Inflammatory macrophage (primary cell): ENCODE data around the gene KCNMB4.

ENCODE experiments used
- DNase-seq, 2 donors: peaks; one replicate each; pipeline ENCODE4 v3.0.0-alpha.2; 2020 to 2022

Gene KCNMB4

DNA sequence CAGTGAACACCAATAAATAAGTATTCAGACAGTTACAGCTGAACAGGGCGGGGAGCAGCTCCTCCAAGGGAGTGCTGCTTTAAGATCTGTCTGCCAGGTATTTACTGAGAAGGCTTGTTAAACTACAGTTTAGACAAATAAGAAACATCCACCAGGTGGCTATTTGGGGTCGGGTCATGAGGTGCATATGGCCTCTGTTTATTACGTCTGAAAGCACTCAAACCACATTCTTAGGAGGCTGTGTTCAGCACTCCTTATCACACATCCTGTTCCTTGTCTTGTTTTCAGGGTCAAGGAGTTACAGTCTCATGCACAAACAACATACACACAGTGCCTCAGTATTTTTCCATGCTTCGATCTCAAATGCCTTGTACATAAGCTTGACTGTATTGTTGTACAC, 78.8 kb downstream of the KCNMB4 start:
- DNase-seq = no peak

DNA sequence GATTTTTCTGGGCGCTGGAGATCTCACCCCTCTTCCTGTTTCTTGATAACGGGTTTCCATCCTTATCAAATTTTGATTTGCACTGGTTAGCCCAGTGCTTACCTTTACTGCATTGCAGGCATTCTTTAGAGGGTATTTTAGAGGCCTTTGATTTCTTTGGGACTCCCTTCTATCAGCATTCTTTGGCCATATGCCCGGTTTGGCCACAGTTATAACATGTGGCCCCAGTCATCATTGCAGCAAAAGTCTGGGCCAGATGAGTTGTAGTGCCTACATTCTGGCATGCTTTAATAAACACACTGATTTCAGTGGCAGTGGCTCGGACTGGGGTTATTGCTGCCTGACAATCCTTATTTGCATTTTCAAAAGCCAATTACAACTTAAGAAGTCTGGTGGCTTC, 82.3 kb downstream of the KCNMB4 start:
- no peak for DNase-seq

DNA sequence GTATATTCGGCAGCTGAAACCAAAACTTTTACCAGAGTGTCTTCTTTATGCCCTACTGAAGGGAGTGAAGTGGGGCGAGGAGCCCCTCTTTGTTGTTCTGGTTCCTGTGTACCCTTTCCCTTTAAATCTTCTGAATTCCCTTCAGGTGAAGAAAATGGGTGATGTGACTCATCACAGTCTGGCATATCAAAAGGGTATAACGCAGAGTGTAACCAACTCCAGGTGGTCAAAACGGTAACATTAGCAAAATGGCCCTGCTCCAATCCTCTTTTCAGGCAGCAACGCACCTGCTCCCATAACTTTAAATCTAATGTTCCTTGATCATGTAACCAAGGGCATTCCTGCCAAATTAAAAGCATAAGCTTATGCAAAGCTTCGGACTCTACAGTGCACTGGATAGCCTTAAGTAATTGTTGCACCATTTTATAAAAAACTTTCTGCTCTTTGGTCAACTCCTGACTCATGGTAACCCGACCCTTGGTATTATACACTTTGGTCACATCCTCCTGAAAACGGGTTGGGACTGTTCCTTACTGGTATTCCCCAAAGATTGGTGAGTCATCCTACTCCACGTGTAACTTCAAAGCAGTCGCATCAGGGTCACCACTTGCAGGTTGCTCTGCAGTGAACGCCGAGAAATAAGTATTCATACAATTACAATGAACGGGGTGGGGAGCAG, 83.1 kb downstream of the KCNMB4 start:
- no peak for DNase-seq

DNA sequence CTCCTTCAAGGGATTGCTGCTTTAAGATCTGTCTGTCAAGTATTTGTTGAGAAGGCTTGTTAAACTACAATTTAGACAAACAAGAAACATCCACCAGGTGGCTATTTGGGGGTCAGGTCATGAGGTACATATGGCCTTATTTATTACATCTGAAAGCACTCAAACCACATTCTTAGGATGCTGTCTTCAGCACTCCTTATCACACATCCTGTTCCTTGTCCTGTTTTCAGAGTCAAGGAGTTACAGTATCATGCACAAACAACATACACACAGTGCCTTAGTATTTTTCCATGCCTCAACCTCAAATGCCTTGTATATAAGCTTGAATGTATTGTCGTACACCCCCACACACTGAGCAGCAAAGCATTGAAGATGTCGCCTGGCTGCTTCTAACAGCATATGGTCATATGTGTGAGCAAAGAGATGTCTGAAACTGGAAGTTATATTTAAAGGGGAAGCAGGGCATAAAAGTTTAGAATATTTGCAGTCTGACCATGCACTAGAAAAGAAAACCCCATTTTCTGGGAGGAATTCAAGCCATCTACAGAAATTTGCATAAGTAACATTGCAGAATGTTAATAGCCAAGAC, 83.8 kb downstream of the KCNMB4 start:
- no peak for DNase-seq

DNA sequence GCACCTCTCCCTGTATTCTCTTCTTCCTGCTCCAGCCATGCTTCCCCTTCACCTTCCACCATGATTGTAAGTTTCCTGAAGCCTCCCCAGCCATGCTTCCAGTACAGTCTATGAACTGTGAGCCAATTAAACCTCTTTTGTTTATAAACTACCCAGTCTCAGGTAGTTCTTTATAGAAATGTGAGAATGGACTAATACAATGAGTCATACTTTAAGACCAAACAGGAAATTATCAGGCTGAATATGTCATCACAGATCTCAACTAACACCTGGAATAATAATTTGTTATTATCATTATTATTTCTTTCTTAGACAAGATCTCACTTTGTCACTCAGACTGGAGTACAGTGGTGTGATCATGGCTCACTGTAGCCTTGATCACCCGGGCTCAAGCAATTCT, 85.4 kb downstream of the KCNMB4 start:
- no peak for DNase-seq

DNA sequence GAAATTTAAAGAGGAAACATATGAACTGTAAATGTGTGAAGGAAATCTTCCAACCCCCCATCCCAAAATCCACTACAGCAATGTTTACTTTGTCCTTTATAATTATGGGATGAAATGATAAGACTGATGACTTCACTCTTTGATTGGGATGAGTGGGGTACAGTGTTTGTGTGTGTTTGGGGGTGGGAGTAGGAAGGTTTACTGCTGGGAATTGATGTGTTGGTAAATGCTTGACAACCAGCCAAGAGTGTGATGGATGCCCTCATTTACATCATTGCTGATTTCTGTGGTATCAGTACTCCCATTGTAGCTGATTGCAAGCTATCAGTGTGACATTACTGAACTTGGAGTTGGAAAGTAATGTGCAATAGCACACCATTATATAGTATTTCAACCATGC, 90.9 kb downstream of the KCNMB4 start:
- no peak for DNase-seq

DNA sequence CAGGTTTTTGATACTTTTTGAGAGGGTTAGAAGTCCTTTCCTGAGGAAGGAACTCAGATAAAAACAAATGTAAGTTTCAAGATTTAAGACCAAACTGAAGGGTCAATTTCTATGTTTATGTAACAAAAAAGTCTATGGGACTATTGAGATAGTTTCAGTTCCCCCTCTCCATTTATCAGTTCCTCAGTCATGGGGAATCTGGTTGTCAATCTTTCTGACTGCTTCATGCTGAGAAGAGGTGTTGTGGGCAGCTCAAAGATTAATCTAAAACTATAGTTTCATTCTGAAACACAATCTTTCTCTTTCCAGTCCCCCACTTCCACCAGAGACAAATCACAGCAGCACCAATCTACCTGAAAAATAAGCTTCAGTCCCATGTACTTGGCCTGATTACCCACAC, 93.7 kb downstream of the KCNMB4 start:
- DNase-seq = peak in 1 of 2 donors; percentile 6

DNA sequence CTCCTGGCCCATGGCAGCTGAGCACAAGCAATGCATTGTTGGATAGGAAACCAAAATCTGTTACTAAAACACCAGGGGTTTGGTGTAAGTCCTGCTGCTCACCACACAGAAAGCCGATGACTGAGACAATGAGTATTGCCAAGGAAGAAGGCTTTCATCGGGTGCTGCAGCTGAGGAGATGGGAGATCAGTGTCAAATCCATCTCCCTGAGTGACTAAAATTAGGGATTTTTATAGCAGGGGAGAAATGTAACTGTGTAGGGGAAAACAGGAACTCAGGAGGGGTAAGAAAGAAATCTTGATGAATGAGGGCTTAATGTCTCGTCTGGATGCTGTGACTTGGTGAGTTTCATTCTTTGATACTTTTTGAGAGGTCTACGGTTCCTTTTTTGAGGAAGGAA, 97.9 kb downstream of the KCNMB4 start:
- DNase-seq = no peak

DNA sequence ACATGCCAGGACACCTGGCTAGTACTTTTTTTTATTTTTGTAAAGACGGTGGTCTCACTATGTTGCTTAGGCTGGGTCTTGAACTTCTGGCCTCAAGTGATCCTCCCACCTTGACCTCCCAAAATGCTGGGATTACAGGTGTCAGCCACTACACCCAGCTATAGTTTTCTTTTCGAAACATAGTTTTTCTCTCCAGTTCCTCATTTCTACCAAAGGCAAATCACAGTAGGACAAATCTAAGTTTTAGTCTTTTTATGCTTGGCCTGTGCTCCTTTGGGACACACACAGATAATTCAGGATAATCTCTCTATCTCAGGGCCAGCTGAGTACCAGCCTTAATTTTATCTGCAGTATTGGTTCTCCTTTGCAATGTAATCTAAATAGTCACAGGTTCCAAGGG, 100.7 kb downstream of the KCNMB4 start:
- DNase-seq = no peak

DNA sequence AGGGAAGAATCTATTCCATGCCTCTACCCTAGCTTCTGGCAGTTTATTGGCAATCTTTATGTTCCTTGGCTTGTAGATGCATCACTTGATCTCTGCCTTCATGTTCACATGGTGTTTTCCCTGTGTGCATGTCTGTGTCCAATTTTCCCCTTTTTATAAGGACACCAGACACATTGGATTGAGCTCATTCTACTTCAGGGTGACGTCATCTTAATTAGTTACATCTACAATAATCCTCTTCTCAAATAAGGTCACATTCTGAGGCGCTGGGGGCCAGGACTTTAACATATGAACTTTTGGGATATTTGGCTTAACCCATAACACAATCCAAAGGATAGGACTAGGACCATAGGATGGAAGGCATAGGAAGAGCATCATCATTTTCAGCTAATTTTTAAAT, 101.4 kb downstream of the KCNMB4 start:
- no peak for DNase-seq

DNA sequence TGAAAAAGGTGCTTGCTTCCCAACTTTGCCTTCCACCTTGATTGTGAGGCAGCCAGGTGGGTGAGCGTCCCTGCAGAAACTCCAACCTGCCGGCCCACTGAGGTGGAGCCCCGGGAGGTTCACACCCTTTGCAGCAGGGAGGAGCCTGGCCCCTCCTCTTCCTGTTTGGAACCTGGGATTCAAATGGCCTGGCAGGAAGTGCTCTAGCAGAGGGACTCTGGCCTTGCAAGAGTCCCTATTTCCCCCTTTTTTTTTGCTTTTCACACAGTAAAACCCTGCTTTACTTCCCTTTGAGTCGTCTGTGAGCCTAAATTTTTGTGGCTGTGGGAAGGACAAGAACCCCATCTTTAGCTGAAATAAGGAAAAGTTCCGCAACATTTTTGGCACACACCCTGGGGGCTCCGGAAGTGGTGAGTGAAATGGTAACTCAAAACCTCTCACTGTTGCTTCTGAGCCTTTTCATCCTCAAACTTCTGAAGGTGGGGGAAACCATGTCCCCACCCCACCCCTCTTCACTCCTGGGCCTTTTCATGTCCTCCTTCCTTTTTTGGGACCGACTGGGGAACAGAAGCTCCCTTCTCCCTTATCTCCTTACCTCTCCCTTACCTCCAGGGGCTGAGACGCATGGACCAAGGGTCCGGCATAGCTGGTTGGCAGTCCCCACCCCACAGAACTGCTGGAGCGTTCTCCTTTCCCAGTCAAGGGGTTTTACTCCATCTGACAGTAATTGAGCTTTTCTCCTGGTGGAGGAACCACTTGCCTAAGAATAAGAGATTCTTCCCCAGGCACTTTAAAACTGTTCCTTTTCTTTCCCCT, 102.0 kb downstream of the KCNMB4 start:
- DNase-seq = no peak

DNA sequence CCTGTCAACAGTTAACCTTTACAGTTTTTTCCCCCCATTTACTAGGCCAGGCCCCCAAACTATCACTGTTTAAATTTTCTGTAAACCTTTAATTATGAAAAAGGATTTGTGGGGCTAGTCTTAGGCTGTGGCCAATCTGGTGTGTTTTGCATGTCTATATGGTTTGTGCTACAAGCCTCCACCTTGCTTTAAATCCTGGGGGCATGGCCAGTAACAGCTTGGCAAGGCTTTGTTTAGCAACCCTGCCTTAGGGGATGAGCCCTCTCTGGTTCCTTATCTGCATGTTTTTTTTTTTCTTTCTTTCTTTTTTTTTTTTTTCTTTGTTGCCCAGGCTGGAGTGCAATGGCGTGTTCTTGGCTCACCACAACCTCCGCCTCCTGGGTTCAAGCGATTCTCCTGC, 102.7 kb downstream of the KCNMB4 start:
- no peak for DNase-seq

DNA sequence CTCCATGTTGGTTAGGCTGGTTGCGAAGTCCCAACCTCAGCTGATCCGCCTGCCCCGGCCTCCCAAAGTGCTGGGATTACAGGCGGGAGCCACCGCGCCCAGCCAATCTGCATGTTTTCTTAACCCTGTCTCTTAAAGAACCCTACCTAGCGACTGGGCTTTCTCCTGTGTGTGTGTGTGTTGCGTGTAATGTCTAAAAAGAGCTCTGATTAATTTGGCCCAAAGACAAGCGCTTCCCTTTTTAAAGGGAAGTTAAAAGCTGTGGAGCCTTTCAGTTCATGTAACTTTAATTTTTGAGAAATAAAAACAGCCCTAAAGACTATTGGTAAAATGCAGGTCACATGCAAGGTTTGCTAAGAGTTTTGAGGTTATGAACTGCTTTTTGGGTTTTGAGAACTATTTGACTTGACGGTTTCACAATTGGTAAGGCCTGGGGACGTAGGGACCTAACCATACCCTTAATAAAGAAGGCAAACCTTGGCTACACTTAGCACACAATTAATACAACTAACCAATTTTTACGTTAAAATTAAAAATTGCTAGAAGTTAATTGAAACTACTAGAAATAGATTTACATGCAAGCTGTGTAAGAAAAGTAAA, 103.2 kb downstream of the KCNMB4 start:
- peak in 1 of 2 donors; percentile 12 for DNase-seq

DNA sequence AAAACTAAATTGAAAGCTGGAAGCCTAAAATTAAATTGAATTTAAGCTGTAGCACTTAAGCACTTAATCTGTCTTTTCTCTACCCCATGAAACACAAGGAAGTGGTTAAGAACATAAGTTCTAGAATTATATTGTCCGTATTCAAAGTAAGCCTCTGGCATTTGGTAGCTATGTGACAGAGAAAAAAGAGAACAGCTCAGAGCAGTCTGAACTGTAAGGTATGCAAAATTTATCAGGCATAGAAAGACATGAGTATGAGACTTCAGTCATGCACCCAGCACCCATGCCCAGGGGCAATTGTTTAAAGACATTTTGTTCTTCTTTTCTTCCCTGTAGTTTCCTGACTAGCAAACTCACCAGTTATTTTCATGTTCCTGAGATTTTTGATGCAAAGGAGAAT, 116.7 kb downstream of the KCNMB4 start:
- no peak for DNase-seq
